Measurements from ENCODE around the gene HOXC13.

Gene HOXC13

DNA sequence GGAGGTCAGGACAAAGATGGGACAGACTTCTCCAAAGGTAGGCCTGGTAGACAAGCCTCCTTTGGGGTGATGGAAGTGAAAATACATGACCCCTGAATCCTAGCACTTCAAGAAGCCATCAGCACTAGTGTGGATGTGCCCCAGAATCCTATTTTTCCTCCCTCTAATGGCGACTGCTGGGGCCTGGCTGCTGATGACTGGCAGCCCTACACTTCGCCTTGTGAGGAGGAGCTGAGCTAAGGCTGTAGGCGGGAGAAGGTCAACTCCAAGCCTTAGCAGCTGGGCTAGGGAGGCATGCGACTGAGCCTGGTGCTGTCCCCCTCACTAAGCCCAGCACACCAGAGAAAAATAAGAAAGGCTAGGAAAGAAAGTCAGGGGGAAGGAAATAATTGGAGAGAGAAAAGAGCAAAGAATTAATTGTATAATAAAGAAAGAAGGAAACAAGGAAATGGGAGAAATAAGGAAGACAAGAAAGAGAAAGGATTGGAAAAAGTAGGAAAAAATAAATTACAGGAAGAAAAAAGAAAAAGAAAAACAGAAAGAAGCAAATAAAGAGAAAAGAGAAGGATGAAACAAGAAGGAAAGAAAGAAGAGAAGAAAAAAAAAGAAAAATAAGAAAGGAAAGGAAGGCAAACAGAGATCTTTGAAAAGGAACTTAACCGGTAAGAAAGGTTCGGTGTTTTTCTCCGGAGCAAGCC, 41.6 kb downstream of the HOXC13 start:
- in situ Hi-C loops (cut with MboI; ENCODE audit: low sequenced_read_pairs), result no loop called here

DNA sequence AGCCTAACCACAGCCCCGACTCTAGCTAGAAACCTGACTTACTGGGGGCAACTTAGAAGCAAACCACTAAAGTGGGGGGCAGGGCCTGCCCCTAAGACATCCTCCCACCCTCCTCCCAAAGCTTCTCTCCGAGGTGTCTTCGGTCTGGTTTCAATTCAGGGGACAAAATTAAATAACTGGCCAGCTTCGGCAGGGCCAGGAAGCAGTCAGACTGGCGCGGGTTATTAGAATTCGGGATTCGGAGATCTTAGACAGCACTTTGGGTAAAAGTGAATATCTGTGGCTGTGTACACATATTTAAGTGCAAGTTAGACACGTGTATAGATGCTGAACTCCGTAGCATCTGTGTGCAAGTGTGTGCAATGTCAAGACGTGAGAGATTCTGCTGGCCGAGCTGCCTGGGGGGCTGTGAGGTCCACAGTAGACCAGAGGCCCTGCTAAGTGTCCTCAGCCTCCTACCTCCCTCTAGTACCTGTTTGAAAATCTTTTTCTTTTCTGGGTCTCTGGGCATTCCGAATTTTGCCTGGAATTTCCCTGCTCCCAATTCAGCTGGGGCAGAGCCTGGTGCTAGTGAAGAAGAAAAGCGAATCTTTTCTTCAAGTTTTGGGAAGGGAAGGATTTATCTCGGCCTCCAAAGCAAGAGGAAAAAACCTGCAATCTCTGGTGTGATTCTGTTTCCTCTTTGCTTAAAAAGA, 42.3 kb downstream of the HOXC13 start:
- in situ Hi-C loops (cut with MboI; ENCODE audit: low sequenced_read_pairs), result no loop called here

DNA sequence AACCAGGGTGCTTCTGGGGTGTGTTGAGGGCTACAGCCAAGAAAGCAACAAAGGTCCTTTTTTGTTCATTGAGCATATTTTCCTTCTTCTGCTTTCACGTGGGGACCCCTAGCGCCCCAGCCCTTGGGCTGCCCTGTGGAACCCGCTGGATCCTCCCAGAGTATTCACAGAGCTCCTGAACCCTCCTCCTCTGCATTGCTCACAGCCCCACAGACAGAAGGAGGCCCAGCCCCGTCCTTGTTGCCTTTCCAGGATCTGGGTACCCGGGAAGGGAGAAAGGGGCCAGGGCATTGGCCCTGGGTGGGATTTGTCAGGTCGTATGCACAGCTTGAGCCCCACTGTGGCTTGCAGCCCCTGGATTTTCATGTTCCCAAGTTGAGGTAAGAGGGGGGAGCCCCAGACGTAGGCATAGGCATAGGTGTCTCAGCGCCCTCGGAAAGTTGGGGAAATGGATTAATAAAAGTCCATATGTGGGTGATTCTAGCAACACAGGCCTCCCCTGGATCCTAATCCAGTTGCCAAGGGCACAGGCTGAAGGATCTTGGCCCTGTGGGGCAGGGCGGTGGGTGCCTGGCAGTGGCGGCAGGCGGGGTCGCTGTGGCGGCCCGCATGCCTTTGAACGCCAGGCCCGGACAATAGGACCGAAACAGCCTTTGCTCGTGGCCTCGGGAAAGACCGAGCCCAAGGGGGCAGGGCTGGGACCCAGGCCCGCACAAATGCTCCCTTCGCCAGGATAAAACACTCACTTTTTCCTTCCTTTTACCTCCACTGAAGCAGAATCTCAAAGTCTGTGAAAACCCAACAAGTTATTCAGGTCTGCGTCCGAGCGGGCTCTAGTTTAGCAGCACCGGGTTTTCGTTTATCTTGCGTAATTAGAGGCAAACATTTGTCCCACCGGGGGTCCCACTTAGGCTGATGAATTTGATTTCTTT, 43.3 kb downstream of the HOXC13 start:
- in situ Hi-C loops (cut with MboI; ENCODE audit: low sequenced_read_pairs), result no loop called here

DNA sequence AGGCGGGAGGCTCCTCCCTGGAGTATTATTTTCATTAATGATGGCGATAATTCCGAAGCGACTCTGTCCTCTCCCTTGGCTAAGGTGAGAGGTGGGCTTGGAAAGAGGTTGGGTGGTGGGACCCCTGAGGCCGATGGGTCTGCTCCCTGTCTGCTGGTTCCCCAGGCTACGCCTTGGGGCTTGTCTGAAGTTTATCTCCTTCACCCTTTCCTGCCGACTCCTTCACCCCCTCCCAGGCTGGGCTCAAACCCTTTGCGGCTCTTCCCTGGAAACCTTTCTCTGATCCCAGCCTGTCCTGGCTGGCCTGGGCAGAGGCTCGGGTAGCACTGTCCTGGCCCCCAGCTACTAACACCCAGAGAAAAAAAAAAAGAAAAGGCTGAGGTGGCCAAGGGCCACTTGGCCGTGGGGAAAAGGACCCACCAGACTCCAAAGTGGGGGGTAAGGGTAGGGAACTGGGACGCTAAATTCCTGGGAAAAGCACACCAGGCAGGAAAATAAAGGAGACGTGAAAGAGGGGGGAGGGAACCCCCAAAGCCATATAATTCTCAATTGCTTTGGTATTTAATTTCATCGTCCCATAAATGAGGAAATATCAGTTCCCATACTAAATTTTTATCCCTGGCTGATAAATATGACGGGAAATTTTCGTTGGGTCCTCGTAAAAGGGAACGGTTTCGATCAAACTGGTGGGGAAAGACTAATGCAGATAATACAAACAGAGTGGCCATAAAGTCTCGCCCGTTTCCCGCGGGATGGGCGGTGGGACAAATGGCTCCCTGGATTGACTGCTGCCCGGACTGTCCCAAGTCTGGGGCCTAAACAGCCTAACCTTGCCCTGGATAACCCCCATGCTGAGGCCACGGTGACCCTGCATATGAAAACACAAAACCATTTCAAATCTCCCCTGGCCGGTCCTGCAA, 44.3 kb downstream of the HOXC13 start:
- in situ Hi-C loops (cut with MboI; ENCODE audit: low sequenced_read_pairs), result no loop called here

DNA sequence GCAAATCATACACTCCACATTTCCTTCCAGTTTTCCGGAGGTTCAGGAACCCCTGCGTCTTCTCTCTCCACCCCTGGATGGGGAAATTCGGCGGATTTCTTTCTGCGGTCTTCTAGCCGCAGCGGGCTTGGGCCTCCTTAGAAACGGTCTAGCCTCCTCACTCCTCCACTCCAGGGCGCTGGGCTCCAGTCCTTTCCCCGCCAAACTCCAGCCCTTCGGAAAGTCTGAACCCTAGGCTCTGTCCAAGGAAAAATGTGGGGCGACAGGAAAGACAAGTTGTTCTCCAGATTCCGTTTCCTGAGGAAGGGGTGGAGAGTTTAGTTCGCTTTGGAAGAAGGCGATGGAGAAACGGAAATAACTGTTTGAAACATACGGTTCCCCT, 44.9 kb downstream of the HOXC13 start:
- in situ Hi-C loops (cut with MboI; ENCODE audit: low sequenced_read_pairs), result no loop called here

DNA sequence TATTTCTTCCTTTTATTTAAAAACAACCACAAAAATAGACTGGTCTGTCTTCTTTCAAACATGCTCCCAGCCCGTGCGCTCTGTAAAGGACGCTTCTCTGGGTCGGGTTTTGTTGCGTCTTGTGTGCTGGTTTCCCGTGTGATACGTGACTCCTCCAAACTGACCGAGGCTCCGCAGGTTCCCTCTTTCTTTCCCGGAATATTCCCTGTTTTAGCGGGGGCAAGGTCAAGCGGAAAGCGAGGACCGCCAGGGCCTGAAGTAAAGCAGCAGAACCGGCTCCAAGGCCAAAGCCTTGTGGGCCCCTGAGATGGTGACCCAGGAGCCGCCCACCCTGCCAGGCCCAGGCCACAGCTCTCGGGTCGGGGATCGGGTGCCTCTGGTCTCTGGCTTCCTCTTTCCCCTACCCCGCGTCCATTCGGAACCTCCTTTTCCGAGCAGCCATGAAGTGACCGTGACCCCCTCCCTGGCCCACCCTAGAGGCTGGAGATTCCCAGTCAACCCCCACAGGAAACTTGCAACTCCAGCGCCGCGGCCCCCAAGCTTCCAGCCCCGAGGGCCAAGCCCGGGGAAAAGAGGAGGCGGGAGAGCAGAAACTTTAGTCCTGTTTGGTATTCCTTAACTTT, 45.4 kb downstream of the HOXC13 start:
- in situ Hi-C loops (cut with MboI; ENCODE audit: low sequenced_read_pairs), result no loop called here

DNA sequence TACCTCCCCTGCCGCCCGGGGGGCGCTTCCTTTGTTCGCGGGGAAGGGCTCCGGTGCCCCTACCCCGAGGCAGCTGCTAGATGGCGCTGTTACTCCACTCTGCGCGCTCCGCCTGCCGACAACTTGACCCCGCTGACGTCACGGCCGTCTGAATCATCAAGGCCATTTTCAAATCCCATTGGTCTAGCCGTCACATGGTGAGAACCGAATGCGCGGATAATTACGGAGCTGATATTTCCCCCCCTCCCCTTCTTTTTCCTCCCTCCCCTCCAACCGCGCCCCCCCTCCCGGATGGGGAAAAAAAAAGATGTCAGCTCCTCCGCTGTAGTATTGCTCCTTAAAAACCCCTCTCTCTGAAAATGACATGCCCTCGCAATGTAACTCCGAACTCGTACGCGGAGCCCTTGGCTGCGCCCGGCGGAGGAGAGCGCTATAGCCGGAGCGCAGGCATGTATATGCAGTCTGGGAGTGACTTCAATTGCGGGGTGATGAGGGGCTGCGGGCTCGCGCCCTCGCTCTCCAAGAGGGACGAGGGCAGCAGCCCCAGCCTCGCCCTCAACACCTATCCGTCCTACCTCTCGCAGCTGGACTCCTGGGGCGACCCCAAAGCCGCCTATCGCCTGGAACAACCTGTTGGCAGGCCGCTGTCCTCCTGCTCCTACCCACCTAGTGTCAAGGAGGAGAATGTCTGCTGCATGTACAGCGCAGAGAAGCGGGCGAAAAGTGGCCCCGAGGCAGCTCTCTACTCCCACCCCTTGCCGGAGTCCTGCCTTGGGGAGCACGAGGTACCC, 46.5 kb downstream of the HOXC13 start, which contains the start of gene HOXC10:
Gene HOXC10, plus strand, starts transcription at position 246 of the 791 bp plus-strand sequence. Its CDS starts 114 bp downstream, at position 360.
- in situ Hi-C loops (cut with MboI; ENCODE audit: low sequenced_read_pairs), result no loop called here

DNA sequence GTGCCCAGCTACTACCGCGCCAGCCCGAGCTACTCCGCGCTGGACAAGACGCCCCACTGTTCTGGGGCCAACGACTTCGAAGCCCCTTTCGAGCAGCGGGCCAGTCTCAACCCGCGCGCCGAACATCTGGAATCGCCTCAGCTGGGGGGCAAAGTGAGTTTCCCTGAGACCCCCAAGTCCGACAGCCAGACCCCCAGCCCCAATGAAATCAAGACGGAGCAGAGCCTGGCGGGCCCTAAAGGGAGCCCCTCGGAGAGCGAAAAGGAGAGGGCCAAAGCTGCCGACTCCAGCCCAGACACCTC, 47.0 kb downstream of the HOXC13 start:
- in situ Hi-C loops (cut with MboI; ENCODE audit: low sequenced_read_pairs), result no loop called here

DNA sequence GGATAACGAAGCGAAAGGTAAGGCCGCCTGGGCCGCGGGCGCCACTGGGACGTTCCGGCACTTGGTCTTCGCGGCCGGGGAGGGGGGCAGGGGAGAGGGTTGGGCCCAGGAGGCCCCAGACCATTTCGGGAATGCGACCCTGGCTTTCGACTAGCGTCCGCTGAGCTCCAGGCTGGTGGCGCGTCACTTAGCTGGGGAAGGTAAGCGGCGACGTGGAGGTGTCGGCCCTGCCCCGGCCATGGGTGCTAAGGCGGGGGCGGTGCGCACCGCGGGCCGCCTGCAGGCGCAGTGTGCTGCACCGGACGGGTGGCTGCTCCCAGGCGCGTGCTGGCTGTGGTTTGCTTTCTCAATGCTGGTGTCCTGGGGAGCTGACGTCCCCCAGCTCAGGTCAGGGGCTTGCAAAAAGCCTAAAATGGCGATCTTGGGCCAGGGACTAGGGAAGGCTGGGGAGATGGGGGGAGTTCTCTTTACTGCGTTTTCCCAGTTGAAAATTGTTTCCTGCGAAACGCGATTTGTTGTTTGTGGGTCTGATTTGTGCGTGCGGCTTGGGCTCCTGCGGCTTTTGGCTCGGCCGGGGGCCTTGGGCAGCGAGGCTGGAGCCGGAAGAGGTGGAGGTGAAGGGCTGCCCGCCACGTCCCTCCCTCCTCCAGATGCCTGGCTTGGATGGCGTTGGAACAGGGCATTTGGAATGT, 47.5 kb downstream of the HOXC13 start:
- in situ Hi-C loops (cut with MboI; ENCODE audit: low sequenced_read_pairs), result no loop called here

DNA sequence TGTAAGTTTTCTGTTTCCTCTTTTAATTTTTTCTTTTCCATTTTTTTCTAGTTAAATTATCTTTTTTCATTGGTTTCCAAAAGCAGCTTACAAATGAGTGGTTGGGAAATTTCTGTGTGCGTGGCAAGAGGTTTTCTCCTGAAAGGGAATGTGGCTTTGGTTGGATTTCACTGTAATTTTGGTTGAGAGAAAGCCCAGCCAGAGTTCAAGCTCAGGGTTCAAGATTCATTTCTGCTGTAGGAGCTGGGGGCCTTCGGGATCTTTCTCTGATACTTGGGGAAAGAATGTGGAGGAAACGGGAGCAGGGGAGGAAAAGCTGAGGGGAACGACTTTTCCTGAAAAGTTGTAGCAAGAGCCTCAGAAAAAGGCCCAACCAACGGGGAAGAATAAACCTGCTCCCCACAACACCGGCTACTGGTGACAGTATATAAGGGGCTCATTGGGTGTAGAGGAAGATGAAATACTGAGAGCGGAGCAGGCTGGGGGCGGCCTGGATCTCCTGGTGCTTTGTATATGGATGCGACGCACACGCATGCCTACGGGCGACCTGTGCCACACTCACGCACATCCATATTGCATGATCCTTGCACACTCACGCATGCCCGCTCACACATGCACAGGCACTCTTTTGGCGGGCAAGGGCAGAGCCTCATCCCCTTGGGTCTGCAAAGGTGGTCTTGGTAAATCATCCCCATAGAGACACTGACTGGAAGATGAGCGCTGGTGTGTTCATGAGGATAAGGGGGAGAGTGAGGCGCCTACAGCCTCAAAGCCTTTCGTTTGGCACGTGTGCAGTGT, 48.3 kb downstream of the HOXC13 start:
- in situ Hi-C loops (cut with MboI; ENCODE audit: low sequenced_read_pairs), result no loop called here

DNA sequence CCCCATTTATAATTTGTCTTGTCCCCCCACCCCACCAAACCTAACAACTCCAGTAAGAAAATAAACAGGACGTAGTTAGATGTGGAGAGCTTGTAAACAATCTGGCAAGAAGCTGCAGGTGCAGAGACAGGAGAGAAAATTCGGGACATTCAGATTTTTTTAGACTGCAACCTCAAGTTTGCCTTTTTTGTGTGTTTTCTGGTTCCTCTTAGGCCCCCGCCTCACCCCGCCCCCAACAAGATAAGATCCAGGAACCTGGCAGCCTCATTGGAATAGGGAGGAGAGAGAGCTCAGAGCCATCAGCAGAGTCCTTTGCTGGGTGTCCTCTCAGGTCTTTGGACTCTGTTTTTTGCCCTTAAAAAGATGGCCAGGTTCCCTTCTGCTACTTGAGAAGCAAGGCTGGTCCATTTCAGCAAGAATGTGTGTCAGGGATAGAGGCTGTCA, 49.2 kb downstream of the HOXC13 start:
- in situ Hi-C loops (cut with MboI; ENCODE audit: low sequenced_read_pairs), result no loop called here

DNA sequence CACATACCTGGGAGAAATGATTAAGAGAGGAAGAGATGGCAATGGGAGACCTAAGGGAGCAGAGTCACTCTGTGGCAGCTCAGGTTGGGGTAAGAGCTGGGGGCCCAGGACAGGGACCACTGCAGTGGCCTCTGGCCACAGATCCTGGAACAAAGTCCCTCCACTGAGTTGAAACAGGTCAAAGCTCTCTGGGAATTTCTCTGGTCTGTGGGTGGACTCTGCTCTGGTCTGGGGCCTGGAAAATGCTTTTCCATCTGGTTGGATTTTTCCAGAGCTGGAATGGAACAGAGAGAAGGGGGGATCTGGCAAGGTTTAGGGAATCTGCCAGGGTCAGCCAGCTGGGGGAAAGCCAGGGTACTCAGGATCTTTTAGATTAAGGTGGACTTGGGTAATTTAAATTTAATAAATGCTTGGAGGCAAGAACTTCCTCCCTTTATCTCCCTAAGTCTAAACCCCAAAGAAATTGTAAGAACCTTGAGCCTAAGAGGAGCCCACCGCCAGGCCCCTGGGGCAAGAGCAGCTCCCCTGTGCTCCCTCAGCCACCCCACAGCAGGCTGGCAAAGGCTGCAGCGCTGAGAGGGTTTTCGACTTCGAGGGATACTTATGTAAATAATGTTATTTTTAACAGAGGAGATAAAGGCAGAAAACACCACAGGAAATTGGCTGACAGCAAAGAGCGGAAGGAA, 50.1 kb downstream of the HOXC13 start:
- in situ Hi-C loops (cut with MboI; ENCODE audit: low sequenced_read_pairs), result no loop called here

DNA sequence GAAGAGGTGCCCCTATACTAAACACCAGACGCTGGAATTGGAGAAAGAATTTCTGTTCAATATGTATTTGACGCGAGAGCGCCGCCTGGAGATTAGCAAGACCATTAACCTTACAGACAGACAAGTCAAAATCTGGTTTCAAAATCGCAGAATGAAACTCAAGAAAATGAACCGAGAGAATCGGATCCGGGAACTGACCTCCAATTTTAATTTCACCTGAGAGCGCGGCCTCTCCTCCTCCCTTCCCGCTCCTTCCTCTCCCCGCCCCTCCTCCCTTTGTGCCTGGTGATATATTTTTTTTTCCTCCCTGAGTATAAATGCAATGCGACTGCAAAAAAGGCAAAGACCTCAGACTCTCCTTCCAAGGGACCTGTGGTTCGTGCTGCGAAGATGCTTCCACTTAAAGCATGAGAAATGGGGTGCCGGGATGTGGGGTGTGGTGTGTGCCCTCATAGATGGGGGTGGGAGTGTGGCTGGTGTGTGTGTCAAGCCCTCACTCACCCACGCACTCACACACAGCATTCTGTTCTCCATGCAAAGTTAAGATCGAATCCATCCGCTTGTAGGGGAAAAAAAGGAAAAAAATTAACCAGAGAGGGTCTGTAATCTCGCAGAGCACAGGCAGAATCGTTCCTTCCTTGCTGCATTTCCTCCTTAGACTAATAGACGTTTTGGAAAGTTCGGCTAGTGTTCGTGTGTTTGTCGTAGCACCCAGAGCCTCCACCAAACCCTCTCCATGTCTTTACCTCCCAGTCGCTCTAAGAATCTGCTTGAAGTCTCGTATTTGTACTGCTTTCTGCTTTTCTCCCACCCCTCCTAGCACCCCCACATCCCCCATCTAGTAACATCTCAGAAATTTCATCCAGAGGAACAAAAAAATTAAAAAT, 50.8 kb downstream of the HOXC13 start:
- in situ Hi-C loops (cut with MboI; ENCODE audit: low sequenced_read_pairs), result no loop called here

DNA sequence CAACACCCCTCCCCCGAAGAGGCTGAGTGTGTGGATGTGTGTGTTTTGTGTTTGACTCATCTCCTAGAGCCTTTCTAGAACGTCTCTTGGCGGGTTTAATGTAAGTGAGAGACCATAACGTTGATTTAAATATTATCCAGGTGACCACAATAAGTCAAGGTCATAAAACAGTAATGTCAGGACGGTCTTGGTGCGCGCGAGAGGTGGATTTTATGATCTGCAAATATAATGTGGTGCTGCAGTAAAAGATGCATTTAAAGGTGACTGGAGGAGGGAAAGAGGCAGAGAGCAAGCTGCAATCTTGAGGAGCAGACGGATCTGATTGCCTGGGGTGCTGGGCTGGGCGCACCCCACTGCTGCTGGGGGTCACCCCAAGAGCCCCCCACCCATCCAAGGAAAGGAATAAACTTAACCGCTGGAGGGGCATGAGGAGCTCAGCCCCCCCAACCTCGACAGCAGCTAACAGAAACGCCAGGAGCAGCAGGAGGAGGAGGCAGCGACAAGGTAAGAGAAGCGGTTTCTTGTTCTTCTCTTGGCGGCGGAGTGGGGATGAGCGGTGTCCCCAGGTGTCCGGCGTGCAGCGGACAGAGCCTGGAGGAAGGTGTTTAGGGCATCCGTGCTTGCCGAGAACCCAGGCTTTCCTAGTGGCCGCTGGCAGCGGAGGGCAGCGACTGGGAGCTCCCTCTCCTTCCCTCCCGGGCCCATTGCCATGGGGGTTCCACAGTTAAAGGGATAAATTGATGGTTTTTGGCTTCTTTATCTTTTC, 51.9 kb downstream of the HOXC13 start:
- in situ Hi-C loops (cut with MboI; ENCODE audit: low sequenced_read_pairs), result no loop called here

DNA sequence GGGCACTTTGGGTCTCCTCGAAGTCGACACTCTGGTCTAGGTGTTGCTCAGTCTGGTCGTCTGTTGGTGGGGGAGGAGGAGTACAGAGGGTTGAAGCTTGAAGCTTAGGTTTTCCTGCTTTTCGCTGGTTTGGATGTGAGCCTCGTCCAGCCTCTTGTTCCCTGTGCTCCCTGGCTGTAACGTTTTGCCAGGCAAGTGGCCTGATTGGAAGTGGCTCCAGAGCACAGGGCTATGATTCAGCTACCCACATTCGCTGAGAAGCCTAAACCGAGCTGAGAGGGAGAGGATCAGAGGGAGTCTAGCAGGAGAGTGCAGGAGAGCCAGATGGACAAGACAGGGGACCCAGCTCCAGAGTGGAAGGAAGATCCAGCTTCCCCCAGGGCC, 52.4 kb downstream of the HOXC13 start:
- in situ Hi-C loops (cut with MboI; ENCODE audit: low sequenced_read_pairs), result no loop called here

Measured in hTERT RPE-1 (cell line).